Stimulated activated CD8-positive, alpha-beta memory T cell treated with anti-CD3 and anti-CD28 coated beads, Interleukin-7, amount 100 ng/mL, for 24 hours (primary cell): Measurements from ENCODE around the gene STXBP5.
"Not testable (repeated sequence)": the region's sequence is repeated elsewhere in the genome, so short reads cannot be mapped to it uniquely, and the experiment has no call there.

Experiments
- DNase-seq: peaks from one replicate; pipeline ENCODE4 v3.0.0-alpha.2; 2020; ENCODE audit warnings: low read depth

The STXBP5 gene

DNA sequence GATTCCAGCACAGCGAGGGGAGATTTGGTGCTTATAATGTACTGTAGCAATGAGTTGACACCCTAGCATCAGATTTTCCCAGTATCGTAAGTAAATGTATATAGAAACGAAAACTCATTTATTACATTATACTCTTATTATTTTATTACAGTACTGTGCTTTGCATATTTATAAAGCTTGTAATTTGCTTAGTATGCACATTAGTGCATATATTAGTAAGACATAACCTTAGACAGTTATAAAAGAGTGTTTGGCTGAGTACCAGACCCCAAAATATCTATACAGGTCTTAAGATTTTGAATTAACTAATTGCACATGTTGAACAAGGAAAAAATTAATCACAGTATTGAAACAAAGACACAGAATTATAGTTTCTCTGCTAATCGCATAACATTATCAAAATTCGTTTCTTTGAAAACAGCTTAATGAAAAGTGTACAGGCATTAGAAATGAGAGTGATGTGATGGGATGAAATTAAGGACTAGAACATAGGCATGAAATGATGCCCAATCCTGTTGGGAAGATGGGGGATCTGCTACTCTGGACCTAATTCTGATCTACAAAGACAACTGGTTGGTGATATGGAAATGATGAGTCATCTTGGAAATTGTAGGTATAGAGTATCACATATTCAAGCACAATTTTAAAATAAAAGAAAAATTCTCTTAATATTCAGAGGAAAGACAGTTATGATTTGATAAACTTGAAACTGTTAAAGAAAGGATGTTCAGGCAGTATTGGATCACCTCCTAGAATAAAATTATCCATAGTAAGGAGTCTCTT lies 42.8 kb downstream of the STXBP5 start:
- no peak for DNase-seq

DNA sequence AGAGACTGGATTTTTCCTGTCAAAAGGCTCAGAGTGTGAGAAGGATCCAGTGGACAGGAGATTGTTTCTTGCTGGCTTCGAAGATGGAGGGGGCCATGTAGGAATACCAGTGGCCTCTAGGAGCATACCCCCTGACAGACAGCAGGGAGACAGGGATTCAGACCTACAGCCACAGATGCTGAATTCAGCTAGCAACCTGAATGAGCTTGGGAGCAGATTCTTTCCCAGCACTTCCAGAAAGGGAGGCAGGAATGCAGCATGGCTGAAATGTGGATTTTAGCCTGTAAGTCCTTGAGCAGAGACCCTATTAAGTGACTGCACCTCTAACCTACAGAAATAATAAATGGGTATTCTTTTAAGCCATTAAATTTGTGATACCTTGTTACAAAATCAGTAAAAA lies 44.6 kb downstream of the STXBP5 start:
- DNase-seq = no peak

DNA sequence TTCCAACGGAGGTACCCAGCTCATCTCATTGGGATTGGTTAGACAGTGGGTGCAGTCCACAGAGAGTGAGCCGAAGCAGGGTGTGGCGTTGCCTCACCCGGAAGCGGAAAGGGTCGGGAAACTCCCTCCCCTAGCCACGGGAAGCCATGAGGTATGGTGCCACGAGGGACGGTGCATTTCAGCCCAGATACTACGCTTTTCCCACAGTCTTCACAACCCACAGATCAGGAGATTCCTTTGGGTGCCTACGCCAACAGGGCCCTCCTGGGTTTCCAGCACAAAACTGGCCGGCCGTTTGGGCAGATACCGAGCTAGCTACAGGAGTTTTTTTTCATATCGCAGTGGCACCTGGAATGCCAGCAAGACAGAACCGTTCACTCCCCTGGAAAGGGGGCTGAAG lies 46.9 kb downstream of the STXBP5 start:
- no peak for DNase-seq

DNA sequence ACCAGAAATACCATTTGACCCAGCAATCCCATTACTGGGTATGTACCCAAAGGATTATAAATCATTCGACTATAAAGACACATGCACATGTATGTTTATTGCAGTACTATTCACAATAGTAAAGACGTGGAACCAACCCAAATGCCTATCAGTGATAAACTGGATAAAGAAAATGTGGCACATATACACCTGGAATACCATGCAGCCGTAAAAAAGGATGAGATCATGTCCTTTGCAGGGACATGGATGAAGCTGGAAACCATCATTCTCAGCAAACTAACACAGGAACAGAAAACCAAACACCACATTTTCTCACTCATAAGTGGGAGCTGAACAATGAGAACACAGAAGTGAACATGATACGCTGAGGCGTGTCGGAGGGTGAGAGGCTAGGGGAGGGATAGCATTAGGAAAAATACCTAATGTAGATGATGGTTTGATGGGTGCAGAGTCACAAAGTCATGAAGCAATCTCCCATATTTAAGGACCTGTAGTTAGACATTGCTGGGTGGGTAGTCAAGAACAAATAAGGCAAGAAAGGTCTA lies 50.8 kb downstream of the STXBP5 start:
- not testable (repeated sequence) for DNase-seq

DNA sequence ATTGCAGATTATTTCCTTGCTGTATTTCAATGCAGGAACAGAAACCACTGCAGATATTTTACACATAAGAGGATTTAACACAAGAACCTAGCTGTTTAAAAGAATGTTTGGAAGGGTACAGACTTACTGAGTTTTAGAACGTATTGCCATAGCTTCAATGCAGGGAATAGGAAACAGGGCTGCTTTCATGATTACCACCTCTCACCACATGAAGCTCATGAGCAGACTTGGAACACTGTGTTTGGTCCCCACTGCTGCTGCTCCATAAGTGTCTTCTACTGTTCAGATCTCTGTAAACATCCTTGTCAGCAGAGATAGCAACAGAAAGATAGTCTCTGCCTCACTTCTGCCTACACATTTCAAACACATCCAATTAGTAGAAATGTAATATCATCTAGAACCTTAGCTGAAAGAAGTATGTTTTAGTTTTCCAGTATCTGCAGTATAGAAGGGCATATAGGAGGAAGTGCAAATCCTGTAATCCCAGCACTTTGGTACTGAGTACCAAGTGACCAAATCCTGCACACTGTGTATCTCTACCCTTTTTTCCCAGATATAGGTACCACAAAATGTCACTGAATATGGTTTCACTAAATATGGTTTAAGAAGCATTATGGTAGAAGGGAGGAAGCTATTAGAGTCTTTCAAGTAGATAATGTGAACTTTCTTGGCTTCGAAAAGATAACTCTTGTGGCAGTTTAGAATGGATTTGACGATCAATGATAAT lies 51.9 kb downstream of the STXBP5 start:
- no peak for DNase-seq

DNA sequence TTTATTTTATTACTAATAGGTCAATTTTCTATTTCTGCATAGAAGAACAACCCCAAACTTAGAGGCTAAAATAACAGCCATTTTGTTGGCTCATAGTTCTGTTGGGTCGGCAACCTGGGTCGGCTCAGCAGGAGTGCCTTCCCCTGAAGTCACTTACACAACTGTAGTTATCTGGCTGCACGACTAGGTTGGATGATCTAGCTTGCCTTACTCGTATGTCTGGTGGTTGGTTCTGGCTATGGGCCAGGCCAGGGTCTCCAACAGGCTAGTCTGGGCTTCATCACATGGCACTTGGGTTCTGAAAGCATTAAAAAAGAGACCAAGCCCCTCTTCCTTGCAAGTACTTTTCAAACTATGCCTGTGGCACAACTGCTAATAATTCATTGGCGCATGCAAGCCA lies 53.5 kb downstream of the STXBP5 start:
- DNase-seq = no peak

DNA sequence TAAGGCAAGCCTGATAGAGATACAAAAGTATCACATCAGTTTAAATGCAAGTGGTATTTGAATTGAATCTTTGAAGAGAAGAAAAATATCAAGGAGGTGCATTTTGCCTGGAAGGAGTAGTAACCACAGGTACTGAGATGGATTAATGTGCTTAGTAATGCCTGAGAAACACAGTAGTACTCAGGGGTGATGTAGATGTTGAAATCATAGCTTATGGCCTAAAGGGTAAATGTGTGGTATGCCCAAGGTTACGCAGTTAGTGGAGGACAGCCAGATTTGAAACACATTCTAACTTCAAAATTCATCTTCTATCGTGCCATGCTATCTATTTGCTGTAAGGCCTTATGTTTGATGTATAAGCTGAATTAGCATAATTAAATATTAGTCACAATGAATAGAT lies 55.9 kb downstream of the STXBP5 start:
- DNase-seq = no peak

DNA sequence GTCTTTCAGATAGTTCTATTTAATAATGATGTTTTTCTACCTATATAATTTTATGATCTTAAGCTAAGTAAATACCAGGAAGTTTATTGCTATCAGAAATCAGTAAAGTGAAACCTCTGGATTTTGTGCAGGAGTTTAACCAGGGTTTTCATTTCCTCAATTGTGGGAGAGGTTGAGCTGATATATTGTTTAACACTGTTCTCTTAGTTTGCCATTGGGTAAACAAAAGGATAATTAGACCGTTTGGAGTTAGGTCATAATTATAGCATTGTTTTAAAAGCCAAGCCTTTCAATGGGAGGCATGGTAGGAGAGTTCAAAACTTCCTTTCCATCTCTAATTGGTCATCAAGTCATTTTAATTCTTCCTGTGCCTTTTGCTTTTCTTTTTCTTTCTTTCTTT lies 58.7 kb downstream of the STXBP5 start:
- DNase-seq = no peak

DNA sequence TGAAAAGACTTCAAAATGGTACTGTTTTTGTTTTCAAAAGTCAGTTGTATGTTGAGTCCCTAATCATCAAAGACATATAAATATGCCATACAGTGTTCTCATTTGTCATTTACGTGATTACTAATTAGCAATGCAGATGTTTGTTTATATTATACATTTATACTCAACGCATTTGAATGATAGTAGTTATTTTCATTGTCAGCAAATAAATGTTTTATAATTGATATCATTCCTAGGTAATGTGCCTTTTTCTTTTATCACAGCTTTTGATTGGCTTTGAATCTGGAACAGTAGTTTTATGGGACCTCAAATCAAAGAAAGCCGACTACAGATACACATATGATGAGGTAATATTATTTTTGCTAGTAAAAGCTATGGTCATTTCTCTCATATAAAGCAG lies 62.6 kb downstream of the STXBP5 start:
- no peak for DNase-seq

DNA sequence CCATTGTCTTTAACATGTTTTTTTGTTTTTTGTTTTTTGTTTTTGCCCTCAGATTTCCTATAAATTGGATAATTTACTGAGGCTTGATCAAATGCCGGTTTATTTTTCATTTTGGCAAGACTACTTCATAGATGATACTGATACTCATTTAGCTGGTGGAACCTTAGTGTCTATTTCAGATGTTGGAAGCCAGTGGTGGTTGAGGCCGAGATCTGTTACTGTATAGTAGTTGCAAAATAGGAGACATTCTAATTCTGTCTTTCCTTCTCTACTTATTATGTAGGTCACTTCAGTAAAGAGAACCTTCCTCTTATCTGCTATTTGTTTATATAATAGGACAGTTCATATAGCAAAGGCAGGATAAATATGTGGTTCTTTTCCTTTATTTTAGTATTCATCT lies 63.4 kb downstream of the STXBP5 start:
- no peak for DNase-seq

DNA sequence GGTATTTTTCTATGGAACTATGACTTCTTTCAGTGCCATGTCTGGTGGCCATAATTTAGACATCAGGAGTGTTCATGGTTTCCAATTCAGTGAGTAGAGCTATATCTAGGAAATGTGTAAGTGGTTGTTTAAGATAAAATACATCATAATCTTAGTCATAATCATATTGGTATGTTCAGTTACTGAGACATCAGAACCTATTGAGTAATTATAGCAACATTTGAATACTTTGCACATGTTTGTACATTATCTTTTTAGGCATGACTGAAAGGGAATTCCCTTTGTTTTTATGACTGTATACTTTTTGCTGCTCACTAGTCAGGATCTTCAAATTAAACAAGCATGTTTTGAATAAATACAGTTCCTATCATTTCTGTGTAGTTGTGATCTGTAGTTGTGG lies 64.0 kb downstream of the STXBP5 start:
- no peak for DNase-seq

DNA sequence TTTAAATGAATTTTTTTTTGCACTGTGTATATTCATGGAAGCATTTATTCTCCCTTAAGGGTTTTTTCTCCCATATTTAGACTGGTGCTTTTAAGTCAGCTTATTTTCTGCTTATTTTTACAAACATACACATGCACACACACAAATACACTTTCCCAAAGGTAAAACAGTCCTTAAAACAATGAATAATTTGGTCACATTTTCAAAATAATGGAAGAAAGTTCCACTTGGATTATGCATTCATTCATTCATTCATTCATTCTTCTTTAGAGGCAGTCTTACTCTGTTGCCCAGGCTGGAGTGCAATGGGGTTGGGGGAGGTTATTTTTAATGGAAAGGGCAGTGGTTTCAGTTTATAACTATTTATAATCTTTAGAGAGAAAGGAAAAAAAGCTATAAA lies 69.8 kb downstream of the STXBP5 start:
- DNase-seq = no peak

DNA sequence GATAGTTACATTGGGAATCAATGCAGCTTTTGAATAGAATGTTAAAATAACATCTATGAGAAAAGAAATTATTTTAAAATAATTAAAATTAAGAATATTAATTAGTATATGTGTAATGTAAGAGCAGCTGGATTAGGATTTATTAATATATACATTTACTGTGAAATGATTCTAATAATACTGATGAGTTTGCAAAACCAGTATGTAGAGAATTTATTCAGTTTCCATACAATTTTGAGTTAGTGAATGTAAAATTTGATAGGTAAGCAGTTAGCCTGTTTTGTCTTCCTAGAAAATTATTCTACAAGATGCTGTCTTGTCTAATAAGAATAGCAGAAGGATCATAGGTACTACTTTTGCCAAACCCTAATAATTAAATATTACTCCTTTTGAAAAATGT lies 70.6 kb downstream of the STXBP5 start:
- DNase-seq = no peak

DNA sequence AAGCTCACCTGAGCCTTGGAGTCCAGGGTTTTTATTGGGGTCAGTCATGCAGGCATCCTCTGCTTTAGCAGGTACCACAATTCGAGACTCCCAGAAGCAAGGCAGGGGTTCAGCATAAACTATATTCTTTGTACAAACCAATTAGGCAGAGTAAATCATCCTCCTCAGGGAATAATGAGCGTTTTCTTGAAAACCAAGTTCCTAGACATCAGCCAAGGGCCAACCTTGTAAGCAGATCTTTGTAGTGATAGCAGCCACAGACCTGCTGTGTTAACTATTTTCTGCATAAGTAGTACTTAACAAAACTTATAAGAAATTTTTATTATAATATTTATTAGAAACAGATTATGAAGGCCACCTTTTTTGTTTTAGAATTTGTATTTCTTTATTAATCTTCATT lies 74.7 kb downstream of the STXBP5 start:
- DNase-seq = no peak

DNA sequence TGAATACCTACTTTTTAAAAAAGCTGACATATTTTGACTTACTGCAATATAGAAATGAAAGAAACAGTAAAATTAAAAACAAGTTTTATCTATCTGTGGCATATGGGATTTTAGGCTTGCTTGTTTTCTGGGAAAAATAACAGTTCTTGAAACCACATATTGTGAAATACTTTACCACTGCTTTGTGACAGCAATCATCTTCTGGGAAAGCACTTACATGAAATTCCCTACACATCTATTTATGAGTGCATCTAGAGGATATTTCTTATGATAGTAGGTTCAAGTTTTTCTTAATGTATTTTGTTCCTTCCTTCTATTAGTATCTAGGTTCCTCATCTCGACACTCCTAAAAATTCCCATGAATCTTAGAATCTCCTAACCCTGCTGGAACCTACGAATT lies 75.2 kb downstream of the STXBP5 start:
- no peak for DNase-seq

DNA sequence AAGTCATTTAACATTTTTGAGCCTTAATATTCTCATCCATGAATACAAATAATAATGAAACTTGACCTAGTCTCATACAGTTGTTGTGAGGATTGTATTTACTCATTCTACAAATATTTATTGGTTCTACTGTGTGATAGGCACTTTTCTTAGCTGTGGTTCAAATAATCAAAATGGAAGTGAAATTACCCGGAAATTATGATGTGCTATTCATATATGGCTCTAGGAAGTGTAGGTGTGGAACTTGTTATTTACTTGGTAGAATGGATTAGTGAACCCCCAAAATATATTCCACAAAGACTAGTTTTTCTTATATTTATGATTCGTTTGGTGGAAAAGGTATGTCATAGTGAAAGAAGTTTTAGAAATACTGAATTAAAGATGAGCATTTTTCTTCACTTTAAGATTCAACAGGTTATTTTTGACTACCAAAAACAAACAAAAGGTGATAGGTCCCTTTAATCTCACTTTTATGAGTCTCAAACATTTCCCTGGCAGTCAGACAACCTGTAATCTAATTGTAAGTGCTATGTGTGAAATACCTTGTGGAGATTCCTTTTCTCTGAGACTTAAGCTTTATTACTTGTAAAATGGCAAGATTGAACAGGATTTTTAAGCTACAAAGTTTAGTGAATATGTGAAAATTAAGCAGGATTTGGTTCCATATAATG lies 77.8 kb downstream of the STXBP5 start:
- no peak for DNase-seq

DNA sequence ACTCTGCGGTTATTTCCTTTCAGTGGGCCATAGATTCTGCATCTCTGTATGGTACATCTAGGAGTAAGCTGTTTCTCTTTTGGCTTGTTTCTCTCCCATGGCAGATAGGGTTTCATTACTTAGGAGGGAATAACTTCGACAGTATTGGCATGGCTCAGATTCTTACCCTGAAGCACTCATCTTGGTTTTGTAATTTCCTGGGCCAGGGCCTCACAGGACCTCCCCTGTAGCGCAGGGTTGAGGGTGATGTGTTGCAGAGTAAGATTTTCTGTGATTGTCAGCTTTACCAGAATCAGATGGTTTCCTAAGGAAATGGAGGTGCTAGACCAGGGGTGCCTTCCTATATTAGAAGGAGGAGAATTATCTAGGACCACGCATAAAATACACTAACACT lies 78.3 kb downstream of the STXBP5 start:
- no peak for DNase-seq

DNA sequence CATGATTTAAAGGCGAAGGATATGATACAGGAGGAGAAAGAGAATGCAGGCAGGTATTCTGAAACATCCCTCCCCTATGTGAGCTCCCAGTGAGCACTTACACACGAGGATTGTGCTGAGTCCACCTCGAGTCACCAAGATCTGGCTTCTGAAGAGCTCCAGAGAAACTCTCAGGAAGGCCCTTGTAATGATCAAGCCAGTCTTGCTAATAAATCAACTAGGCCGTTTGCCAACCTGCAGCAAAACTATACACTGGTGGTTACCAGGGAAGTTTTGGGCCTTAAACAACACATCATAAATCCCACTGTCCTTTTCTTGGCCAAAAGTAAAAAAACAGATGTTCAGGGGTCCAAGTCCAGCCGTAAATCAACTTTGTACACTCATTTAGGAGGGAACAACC lies 79.2 kb downstream of the STXBP5 start:
- no peak for DNase-seq

DNA sequence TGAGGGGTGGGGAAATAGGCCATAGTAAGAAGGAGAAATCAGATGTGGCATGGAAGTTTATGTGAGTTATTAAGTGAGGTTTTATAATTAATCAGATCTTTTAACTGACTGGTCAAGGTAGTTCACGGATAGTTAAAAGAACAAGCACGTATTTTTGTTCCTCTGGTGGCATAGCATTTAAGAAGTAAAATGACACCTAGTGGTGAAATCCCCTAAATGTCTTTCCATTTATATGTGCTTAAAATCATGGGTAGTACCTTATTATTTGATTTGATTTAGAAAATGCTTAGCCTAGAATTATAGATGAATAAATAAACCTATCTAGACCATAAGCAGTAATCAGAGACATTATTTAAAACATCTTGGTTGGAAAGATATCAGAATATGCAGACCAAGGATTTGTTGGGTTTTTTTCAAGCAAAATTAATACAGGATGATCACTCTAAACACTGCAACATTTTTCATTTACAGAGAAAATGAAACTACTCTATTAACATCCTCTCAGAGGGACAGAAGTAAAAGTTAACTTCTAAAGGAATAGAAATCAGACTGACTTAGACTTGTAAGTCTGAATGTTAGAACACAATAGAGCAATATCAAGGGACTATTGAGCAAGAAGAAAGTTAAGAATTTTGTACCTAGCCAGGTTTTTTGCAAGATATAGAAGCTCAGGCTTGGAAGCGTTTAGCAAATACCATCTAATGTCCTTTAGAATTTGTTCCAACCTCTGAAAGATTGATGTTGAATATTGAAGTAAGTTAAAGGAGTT lies 81.1 kb downstream of the STXBP5 start:
- no peak for DNase-seq

DNA sequence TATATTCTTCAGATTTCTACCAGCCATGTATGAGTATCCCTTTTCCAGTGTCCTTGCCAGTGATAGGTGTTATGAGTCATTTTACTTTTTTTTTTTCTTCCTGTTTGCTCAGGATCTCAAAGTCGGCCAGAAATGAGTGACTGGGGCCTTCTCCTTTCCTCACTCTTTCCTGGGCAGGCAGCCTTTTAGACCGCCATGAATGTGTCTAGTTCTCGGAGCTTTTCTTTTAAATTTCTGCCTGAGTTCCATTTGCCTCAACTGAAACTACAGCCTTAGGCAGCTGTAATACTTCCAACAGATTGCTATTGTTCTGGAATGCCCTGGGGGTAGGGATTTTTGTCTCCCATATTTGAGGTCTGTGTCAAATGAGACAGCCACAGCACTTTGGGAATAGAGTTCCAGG lies 83.7 kb downstream of the STXBP5 start:
- no peak for DNase-seq

DNA sequence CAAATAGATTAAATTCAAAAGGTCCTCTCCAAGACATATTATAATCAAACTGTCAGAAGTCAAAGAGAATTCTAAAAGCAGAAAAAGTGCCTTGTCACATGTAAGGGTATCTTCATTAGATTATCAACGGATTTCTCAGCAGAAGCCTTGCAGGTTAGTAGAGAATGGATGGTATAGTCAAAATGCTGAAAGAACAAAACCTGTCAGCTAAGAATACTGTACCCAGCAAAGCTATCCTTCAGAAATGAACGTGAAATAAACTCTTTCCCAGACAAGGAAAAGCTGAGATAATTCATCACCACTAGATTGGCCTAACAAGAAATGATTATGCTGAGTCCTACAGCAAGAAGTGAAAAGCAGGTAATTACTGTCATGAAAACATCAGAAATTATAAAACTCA lies 92.9 kb downstream of the STXBP5 start:
- no peak for DNase-seq

DNA sequence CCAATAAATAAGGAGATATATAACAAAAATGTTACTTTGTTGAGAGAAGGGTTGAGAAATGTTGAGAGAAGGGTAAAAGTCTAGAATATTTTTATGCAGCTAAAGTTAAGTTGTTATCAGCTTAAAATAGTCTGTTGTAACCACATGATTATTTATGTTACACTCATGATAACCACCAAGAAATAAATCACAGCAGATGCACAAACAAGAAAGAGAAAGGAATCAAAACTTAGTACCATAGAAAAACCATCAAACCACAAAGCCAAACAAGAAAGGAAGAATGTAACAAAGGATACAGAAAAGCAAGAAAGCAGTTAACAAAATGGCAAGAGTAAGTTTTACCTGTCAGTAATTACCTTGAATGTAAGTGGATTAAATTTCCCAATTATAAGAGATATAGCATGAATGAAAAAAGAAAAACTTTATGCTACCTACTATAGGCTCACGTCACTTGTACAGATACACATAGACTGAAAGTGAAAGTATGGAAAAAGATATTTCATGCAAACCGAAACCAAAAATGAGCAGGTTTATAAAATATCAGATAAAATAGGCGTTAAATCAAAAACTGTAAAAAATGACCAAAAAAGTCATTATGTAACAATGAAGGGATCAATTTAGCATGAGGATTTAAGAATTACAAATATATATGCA lies 93.6 kb downstream of the STXBP5 start:
- no peak for DNase-seq
